Measurements from ENCODE around the gene ZNF425.
"Not testable (repeated sequence)": the region's sequence is repeated elsewhere in the genome, so short reads cannot be mapped to it uniquely, and the experiment has no call there.

The ZNF425 gene

GRCh38 chr7:149125863-149126661 lies at the start of gene ZNF425:
Gene ZNF425 (minus strand): TSS chr7:149126324. CDS start chr7:149126213, 111 bp downstream.
- DNase-seq = peak; percentile 92 to 98

GRCh38 chr7:149175150-149175549 lies 49.0 kb upstream of the ZNF425 start:
- no peak for DNase-seq

- DNase-seq = no peak
Observed at GRCh38 chr7:149172534-149172920, 46.4 kb upstream of the ZNF425 start.

GRCh38 chr7:149171892-149172533 lies 45.9 kb upstream of the ZNF425 start:
- DNase-seq = no peak

GRCh38 chr7:149166630-149167352 lies 40.7 kb upstream of the ZNF425 start:
- no peak for DNase-seq

- DNase-seq = no peak
Observed at GRCh38 chr7:149166142-149166541, 40.0 kb upstream of the ZNF425 start.

- no peak for DNase-seq
Observed at GRCh38 chr7:149161241-149161848, 35.2 kb upstream of the ZNF425 start.

GRCh38 chr7:149156898-149157297 lies 30.8 kb upstream of the ZNF425 start:
- DNase-seq = no peak

- DNase-seq = no peak
Observed at GRCh38 chr7:149154056-149154455, 27.9 kb upstream of the ZNF425 start.

GRCh38 chr7:149153346-149153745 lies 27.2 kb upstream of the ZNF425 start:
- no peak for DNase-seq

GRCh38 chr7:149150981-149151380 lies 24.9 kb upstream of the ZNF425 start:
- no peak for DNase-seq

GRCh38 chr7:149147752-149148653 lies 21.9 kb upstream of the ZNF425 start:
- DNase-seq = peak in 1 of 2 experiments; percentile 30

GRCh38 chr7:149147072-149147751 lies 21.1 kb upstream of the ZNF425 start, which contains the start of gene ZNF398:
Gene ZNF398 (plus strand): TSS chr7:149147453. CDS start chr7:149147743, 290 bp downstream.
- peak; percentile 66 to 85 for DNase-seq

GRCh38 chr7:149145031-149145845 lies 19.1 kb upstream of the ZNF425 start:
- no peak for DNase-seq

GRCh38 chr7:149144436-149144922 lies 18.4 kb upstream of the ZNF425 start:
- not testable (repeated sequence) for DNase-seq

- no peak for DNase-seq
Observed at GRCh38 chr7:149141893-149142292, 15.8 kb upstream of the ZNF425 start.

- no peak for DNase-seq
Observed at GRCh38 chr7:149140831-149141230, 14.7 kb upstream of the ZNF425 start.

- no peak for DNase-seq
Observed at GRCh38 chr7:149136118-149136517, 10.0 kb upstream of the ZNF425 start.

- DNase-seq = no peak
Observed at GRCh38 chr7:149133028-149133710, 7.0 kb upstream of the ZNF425 start.
